HG03521 (cell line): ENCODE data around the gene GALNT18.

Experiments
- ATAC-seq: cut with Tn5 transposase; IDR thresholded peaks from one replicate; pipeline ENCODE4 v1.9.1; 2021; ENCODE audit warnings: mild to moderate bottlenecking, moderate library complexity; ENCODE audit not compliant: unreplicated experiment

The GALNT18 gene

DNA sequence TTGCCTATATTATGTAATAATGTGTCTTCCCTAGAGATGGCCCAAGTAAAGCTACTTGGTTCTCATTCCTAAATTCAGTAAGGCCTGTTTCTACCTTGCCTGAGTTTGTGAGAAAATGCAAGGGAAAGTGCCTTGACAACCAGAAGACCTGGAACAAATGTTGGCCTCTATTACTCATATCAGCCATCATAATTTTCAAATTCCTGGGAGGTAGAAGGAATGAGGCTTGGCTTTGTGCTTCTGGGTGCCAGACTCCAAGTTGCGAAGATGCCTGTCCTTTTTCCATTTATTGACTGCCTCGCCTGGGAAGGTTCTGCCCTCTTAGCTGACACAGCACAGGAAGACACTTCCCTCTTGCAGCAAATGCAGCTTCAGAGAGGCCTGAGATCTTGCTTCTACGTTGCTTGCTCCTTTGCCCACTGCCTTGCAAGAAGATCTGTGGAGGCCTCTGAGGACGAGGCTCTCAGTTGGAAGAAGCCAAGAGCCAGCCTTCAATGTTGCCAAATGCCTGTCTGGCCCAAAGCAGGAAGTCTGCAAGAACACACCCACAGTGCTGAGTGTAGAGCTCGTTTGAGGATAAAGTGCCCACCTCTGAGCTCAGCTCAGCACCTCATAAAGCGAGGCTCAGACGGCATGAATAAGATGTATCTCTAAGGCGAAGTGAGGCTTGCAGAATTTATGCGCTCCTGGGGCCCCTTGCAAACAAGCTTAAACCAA, 120.1 kb downstream of the GALNT18 start:
- no peak for ATAC-seq

DNA sequence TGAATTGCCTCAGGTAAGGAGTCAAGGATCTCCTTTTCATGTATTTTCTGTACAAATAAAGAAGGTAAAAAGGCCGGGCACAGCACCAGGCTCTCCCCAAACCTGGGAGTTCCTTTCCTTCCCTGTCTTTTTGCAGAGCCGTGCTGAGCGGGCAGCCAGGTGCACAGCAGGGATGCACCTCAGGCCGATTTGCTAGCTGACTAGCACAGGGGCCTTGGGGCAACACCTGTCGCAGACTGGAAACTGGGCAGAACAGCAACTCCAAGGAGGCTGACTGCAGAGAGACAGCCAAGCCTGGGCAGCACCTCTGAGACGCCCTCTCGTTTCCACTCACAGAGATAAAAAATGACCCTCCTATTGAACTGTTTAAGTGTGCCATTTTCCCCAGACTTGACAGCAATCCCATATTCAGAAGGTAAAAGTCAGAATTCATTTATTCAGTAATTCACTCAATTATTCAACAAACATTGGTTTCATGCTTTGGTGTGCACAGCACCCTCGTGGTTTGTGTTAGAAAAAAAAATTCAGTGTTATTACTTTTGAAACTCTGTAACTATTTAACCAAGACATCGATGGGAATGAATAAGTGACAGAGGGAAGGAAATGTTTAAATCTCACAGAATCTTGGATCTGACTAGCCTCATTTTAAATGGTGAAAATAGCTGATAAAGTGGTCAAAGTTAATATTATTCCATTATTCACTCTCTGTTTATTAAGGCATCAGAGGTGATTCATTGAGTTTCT, 120.9 kb downstream of the GALNT18 start:
- no peak for ATAC-seq

DNA sequence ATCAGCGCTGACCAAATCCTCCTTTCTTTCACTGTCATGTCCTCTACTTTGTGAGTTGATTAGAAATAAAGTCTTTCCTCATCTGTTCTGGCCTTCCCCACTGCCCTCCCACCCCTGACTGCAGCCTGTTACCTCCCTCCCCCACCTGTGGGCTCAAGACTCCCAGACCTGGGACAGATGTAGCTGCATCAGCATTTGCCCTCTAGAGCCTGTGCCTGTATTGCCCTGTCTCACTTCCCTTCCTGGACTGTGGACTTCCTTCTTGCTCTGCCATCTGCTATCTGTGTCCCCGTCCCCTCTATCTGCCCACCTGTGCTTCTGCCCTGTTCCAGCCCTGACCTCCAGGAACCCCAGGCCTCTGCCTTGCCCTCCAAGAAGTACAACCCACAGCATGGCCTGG, 122.5 kb downstream of the GALNT18 start:
- no peak for ATAC-seq

DNA sequence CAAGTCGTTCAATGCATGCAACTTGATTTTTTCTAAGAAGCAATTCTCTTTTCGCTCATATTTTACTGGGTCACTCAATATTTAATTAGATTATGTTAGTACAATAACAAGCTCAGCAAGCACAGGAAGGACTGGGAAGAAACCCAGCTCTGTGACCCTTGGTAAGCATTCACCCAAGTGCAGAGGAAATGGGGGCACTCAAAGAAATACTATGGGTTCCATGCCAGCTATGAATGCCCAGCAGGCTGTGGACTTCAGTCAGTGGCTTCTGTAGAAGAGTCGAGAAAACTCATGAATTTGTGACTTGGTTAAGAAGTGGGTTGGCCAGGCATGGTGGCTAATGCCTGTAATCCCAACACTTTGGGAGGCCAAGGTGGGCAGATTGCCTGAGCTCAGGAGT, 123.6 kb downstream of the GALNT18 start:
- no peak for ATAC-seq

DNA sequence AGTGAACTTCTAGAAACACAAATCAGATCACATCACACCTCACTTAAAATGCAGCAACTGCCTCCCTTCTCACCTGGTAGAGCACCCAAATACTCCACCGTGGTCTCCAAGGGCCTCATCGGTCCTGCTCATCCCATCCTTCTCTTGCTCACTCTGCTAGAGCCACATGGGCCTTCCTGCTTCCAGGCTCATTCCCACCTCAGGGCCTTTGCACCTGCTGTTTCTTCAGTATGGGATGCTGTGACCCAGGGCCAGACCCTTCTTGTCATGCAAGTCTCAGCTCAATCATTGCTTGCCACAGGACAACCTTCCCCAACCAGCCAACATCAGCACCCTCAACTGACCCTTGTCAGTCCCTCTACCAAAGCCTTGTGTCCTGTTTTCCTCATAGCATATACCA, 124.9 kb downstream of the GALNT18 start:
- no peak for ATAC-seq

DNA sequence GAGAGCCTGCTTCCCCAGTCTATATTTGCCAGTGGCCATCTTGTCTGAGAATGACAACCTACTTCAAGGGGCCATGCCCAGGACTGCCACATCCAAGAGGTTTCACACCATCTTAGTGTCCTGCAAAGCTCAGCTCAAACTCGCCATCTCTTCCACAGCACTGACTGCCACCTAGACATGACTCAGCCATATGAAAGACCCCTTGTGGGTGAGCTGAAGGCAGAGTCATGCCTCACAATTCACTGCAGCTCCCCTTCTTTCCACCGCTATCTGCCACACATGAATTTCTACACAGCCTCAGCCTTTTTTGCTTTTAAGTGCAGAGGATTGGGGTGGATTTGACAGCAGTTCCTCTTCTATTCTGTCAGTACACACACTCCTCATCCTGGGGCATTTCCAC, 127.5 kb downstream of the GALNT18 start:
- ATAC-seq, result no peak

DNA sequence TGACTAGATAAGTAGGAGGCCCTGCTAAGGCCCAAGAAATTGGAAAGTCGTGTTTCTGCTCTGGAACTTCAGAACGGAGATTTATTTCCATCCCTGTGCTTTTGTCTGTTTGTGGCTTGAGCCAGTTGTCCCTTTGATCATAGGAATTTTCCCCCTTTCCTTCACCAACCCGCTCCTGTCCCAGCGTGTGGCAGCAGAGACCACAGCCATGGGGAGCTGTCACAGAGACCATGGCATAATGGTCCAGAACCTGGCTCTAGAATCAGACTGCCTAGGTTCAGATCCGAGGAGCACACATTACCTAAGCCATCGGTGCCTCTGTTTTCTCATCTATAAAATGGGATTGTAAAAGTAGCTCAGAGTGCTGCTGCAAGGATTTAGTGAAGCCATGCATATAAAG, 128.1 kb downstream of the GALNT18 start:
- no peak for ATAC-seq

DNA sequence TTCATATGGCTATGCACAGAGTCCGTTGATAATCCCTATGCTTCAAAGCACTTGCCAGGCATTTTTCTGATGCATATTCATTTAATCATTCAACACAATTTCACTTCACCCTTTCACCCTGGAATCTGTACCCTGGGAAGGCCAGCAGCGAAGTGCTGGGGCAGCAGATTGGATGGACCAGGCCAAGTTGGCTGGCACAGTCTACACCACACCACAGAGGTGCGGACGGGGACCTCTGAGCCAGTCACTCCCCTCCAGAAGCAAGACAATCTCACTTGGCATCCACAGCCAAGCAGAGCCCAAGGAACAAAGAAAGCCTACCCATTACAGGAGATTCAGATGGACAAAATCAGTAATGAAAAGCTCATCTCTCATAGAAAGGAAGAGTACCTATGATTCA, 130.2 kb downstream of the GALNT18 start:
- no peak for ATAC-seq

DNA sequence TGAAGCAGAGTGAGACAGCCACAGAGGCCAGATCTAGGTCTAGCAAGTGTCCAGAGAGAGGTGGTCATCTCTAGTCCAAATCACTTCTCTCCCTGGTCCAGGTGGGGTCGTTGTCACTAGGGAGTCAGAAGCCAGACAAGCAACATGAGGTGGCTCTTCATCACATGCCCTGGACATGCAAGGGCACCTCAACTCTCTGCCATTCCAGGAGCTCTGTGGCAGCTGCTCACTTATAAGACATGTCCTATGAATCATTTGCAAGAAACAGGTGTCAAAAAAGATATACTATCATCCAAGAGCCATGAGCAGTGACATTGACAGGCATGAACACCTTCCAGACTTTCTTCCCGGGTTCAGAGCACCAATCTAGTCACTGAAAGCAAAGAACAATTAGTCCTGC, 130.8 kb downstream of the GALNT18 start:
- ATAC-seq, result no peak

DNA sequence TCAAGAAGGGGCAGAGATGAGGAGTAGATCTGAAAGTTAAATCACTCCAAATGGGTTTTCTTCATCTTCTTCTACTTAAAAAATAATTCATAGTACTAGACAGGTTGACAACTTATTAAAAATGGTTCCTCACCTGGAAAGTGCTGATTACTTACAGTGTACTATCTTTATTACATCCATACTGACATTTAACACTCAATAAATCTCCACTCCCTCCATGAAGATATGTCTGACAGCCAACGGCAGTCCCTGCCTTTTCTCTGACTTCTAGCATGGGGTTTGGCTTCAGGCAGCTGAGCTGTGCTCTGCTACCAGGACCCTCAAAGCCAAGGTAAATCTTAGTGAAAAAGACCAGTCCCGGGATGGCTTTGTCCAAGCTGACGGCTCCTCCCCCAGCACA, 135.4 kb downstream of the GALNT18 start:
- ATAC-seq, result no peak

DNA sequence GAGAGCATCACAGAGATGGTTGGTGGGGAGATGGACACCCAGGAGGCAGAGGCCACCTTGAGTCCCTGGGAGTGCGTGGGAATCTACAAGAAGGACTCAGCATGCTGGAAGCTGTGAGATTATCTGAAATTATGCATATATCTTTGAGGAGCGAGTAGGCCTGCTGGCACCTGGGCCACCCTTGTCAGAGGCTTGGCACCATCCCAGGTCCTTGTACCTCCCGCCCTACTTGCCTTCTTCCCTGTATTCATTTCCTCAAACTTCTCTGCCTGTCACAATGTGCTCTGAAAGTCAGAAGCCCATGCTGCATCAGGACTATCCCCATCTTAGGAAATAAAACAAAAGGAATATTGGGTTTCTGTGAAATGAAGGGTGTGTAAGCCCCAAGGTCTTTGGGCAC, 135.8 kb downstream of the GALNT18 start:
- no peak for ATAC-seq

DNA sequence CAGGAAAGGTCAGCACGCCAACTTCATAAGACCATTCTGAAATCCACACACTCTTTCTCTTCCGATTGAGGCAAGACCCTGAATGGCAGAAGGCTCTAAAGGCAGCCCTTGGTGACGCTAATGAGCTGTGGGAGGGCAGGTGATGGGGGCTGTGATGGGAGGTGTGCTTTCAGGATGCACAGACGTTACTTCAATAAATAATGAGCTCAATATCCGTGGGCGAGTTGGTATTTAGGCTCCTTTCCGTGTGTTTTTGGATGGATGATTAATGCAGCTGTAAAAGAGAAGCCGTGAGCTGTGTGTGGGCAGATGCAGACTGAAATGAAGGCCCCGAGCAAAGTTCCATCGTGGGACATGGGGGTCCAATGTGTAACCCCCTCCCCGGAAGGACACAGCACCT, 138.2 kb downstream of the GALNT18 start:
- no peak for ATAC-seq

DNA sequence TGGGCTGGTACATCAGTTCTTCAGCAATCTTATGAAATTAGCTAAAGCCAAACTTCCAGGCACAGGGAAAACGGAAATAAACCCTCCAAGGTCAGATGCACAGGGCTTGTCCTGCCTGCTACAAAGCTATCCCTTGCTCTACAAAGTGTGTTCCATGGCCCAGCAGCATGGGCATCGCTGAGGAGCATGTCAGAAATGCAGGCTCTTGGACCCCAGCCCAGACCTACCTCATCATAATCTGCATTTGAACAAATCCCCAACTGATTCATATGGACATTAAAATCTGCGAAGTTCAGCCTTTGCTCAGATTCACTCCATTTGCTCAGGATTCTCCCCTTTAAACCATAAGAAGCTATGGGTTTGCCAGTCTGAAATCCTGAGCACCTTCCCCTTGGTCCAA, 139.1 kb downstream of the GALNT18 start:
- no peak for ATAC-seq

DNA sequence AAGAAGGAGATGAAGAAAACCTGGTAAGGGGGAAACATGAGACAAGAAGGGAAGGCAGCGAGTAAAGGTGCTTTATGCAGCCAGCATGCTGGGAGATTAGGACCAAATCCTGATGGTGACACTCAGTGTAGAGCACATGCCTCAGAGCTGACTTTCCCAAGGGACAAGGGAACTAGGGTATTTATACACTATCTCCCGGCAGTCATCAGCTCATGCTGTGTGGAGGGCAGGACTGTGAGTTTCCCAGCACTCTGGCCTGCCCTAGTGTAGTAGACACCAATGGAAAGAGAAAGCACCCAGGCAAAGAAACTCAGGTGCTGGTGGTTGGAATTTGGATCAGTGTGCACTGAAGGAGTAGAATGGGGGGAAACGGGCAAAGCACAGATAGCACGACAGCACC, 140.4 kb downstream of the GALNT18 start:
- no peak for ATAC-seq

DNA sequence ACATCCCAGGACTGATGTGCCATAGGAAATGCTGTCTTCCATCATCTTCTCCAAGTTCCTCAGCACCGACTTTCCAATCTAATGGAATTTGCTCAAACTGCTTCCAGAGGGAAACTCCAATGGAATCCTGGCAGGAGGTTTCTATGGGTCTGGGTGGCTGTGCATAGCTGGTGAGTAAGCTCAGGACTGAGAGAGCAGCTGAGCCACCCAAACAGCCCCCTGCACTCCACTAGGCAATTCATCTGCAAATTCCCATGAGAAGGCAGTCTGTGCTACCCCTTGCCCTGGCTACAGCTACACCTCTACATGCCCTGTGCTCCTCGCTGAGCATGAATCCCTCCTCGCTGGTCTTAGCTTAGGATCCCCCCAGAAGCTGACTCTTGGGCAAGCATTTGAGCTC, 140.8 kb downstream of the GALNT18 start:
- ATAC-seq, result no peak

DNA sequence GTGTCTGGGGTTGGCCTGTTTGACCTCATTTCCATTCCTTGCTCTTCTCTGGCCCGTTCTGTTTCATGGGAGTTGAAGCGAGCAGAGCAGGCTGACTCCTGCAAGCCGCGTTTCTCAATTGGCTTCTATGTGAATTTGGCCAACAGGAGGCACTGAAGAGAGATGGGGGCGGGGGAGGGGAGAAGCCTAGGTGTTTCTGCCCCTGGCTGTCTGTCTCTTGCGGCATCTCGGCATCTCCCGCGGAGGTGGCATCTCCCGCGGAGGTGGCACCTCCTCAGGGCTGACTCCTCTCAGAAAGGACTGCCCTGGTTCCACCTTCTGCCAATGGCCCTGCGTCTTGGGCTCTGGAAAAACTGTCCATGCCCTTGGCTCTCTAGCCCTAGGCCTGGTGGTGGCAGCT, 143.1 kb downstream of the GALNT18 start:
- ATAC-seq, result no peak

DNA sequence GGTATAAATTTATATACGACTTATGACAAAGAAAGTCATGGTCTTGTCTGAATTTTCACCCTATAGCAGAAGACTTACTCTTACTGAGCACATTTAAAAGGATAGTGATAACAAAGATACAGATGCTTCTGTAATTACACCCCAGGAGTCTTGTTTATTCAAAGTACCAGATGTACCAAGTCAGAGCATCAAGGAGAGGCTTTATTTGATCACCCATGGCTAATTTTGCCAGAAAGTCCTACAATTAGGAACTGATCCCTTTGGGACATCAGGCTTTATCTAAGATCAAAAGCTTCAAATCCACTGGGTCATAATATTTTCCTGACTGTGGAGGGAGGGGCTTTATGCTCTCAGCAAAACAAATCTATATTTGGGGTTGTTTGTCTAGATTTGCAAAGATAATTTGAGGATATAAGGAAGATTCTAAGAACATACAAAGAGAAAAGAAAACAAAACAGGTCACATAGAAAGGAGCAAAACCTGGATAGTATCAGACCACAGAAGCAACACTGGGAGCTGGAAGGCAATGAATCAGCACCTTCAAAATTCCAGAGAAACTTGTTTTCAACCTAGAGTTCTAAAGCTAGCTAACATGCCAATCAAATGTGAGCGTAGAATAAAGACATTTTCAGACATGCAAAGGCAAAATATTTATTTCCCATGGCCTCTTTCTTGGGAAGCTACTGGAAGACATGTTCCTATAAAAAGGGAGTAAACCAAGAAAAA, 143.9 kb downstream of the GALNT18 start:
- ATAC-seq, result no peak

DNA sequence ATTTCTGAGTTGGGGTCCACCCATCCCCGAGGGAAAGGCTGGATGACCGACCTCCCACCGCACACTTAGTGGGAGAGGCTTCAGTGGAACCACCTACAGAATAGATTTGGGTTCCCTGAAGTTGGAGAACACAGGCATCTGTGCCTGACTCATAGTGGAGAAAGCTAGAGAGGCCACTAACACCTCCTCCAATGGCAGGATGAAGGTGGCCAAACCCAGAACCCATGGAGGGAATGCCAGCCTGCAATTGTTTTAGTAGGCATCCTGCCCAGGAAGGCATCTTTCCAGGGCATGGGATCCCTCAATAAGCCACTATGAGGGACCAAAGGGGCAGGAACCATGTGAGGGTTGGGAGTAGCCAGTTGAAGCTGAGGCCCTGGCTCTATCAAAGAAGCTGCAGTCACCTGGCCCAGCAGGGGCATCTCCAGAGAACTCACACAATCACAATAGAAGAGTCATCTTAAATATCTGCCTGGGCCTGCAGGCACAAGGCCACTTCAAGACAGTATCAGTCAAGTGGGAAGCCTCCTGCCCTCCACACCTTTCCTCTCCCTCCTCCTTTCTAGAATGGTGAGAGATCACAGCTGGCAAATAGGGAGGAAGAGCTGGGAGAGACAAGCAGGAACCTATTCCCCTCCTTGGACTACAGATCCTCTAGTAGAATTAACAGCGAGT, 144.7 kb downstream of the GALNT18 start:
- ATAC-seq, result no peak

DNA sequence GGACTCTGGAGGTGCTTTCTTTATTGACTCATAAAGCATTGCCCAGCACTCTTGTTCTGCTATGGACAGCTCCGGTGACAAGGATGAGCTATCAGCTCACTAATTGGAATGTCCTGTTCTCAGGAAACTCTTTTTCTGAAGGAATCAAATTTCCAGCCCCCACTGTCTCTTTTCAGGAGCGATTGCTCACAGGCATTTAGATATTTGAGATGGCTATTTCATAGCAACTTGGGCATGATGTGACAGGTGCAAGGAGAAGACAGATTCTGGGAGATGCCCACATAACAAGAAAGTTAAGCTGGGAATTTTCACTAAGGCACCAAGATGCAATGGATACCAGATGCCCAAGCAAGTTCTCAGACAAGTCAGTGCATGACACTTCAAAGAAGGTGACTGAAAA, 145.3 kb downstream of the GALNT18 start:
- no peak for ATAC-seq

DNA sequence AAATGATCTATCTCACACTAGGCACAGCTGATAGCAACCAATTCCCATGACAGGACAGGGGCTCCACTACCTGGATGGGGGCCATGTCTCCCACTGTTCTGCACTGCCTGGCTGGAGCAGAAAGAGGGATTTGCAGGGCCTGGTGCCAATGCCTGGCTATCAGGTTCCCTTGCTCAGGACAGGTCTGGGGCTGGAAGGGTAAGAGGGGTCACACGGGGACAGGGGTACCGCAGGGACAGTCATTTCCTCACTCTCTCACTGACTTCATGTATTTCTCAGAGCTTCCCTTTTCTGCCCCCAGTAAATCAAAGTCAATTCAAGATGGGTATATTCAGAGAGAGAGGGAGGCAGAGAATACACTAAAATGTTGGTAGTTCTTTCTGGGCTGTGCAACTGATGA, 149.7 kb downstream of the GALNT18 start:
- ATAC-seq, result no peak

DNA sequence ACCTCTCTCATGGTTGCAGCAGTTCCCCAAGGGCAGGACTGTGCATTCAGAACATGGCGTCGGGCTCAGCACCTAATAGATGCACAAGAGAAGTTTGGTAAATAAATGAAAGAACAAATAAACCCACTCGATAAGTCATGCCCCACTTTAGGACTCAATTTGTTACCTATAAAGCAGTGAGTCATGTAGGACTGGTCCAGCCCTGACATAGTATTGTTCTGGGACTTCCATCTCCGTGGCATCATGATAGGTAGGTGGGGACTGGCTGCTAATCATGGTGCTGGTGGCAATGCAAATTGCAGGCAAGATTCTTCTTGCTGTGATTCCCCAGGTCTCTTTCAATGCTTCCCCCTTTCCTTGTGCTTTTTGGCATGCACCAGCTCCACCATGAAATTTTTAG, 150.6 kb downstream of the GALNT18 start:
- ATAC-seq, result no peak

DNA sequence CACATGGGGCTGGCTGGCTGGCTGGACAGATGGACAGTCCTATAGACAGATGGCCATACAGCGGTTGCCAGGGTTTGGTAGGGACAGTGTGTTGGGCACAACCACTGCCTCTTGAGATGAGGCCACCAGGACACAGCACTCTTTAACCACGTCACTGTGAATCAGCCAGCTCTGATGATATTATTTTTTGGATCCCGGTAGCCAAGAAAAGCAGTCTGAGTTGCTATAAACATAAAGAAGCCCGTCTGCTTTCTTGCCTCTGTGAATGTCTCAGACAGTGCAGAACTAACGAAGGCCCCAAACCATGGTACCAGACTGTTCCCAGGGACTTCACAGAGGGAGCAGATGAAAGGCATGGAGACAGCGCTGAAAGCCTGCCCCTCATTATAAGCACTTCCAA, 152.9 kb downstream of the GALNT18 start:
- no peak for ATAC-seq
